Measurements from ENCODE around the gene RSPH6A.

RSPH6A gene

DNA sequence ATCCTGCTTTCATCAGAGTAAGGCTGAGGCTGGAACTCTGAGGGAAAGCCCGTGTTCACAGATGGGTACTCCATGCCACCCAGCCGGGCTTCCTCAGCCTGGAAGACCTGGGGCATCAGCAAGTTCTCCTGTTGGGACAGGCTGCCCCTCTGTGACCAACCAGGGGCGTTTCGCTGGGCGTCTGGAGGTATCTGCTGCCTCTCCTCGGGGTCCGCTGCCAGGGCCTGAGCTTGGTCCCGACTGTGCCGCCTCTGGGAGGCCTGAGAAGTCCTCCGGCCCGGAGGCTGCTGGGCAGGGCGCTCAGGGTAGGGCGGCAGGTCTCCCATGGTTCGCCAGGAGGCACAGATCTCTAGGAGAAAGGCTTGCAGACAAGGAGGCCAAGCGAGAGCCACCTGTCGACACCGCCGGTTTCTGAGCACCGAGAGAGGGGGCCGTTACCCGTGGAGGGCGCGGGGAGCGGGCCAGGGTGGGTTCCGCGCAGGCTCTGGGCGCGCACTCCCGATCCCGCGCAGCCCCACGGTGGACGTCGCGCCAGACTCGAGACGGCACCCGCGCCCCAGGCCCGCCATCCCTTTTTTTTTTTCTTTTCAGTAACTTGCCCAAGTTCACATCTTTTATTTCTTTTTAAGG, at the start of gene RSPH6A:
RSPH6A (minus strand) TSS at position 458 of the 630 bp plus-strand sequence; CDS start at position 326, 132 bp downstream.
- peak; percentile 4 for DNase-seq

DNA sequence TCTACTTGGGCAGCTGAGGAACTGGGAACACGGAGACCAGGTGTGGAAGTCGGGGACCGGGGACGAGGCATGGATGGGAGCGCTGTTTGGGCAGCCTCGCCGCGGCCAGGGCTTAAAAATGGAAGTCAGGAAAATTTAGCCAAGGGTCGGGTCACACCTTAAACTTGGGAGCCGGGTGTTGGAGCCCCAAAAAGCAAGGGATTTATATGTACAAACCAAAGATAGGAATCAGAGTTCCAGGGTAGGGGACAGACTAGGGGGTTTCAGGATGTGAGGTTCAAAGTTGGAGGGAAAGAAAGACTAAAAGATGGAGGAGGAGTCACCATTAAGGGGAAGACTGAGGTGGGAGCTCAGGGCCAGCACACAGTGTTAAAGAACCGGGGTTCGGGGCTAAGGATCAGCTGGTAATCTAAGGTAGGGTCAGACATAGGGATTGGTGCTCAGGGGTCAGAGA, 49.5 kb upstream of the RSPH6A start:
- no peak for DNase-seq

DNA sequence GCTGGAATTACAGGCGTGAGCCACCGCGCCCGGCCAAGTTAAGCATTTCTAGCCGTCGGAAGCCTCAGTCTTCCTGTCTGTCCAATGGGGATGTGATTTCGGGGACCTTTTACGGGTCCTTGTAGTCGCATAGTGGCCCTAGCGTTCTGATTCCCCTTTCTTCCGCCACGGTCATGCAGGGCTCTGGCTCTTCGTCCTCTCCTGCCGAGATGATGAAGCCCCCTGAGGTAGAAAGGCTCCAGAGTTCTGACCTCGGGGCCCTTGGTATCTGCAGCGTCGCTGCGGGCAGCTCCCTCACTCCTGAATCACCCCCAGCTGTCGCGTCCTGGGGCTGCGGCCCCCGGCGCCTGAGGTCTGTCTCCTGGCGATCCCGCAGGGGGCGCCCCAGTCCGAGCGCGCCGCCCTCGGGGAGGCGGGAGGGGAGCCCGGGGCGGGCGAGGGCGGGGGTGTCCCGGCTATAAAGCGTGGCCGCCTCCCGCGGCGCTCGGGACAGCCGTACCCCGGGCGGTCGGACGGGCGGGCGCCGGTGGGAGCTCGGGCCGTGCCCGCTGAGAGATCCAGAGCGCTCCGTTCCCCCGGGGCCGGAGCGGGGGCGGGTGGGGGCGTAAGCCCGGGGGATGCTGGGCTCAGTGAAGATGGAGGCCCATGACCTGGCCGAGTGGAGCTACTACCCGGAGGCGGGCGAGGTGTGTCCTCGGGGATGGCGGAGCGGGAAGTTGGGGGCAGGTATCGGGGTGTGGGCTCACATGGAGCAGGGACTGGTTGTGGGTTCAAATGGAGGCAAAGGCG, 48.9 kb upstream of the RSPH6A start, which contains the start of gene FOXA3:
FOXA3 (plus strand) TSS at position 487 of the 789 bp plus-strand sequence; CDS start at position 618, 131 bp downstream.
- peak; percentile 16 for DNase-seq

DNA sequence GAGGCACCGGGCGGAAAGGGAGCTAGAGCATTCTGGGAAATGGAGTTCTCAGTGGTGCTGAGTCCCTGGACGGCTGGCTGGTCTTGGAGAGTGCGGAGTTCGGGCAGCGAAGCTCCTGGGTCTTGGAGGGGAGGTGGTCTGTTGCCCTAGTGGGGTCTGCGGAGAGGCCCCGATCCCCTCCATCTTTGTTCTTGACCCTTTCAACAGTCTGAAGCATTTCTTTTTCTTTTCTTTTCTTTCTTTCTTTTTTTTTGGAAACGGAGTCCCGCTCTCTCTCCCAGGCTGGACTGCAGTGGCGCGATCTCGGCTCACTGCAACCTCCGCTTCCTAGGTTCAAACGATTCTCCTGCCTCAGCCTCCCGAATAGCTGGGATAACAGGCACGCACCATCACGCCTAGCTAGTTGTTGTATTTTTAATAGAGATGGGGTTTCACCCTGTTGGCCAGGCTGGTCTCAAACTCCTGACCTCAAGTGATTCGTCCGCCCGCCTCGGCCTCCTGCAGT, 48.3 kb upstream of the RSPH6A start:
- DNase-seq: no peak

DNA sequence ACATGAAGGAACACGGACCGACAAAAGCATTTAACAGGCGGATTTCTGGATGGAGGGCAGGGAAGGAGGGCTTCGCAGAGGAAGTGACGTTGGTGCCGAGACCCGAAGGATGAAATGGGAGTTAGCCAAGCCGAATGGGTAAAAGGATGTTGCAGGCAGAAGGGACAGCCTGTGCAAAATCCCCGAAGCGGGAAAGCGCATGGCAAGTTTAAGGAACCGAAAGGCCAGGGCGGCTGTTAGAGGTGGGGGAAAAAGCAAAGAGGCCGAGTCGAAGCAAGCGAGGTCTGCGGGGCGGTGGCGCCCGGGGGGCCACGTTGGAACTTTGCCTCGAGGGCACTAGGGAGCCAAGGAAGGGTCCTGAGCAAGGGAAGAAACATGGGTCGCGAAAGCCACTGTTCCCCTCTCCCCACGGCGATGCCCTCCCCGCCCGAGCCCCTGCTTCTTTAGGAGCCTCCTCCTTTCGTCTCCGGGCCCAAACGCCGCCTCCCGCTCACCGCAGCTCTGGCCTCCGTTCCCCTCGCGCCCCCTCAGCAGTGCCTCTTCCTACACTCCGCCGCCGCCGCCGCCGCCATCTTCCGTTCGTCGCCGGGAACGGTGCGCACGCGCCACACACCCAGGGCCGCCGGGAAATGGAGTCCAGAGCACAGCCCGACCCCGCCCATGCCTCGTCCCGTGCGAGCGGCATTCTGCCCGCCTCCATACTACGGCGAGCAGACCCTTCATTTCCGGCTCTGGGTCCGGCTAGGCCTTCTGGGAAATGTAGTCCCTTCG, 47.6 kb upstream of the RSPH6A start, which contains the start of gene SYMPK:
SYMPK (minus strand) TSS at position 584 of the 771 bp plus-strand sequence. CDS start 8,652 bp downstream, outside the sequence.
- DNase-seq: peak; percentile 96

GRCh38 chr19:45862271-45862563, 47.1 kb upstream of the RSPH6A start:
- no peak for DNase-seq

DNA sequence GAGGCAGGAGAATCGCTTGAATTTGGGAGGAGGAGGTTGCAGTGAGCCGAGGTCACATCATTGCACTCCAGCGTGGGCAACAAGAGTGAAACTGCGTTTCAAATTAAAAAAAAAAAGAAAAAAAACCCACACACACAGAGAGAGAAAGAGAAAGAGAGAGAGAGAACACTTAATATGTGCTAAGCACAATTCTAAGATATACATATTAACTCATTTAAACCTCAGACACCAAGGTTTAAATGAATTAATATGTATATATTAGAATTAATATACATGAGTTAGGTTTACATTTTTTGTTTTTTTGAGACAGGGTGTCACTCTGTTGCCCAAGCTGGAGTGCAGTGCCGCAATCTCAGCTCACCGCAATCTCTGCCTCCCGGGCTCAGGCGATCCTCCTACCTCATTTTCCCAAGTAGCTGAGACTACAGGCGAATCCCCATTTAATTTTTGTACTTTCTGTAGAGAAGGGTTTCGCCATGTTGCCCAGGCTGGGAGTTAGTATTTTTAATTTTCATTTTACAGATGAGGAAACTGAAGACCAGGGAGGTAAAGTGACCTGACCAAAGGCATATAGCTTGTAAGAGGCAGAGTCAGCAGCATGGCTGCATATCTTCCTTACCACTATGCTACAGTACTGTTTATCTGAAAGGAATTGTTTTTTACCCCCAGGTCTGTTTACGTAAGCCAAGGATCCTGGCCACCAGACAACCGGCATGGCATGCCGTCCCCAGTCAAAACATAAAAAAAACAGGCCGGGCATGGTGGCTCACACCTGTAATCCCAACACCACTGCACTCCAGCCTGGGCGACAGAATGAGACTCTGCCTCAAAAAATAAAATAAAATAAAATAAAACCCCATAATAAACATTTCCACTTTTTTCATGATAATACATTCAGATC, 45.5 kb upstream of the RSPH6A start:
- DNase-seq: no peak

DNA sequence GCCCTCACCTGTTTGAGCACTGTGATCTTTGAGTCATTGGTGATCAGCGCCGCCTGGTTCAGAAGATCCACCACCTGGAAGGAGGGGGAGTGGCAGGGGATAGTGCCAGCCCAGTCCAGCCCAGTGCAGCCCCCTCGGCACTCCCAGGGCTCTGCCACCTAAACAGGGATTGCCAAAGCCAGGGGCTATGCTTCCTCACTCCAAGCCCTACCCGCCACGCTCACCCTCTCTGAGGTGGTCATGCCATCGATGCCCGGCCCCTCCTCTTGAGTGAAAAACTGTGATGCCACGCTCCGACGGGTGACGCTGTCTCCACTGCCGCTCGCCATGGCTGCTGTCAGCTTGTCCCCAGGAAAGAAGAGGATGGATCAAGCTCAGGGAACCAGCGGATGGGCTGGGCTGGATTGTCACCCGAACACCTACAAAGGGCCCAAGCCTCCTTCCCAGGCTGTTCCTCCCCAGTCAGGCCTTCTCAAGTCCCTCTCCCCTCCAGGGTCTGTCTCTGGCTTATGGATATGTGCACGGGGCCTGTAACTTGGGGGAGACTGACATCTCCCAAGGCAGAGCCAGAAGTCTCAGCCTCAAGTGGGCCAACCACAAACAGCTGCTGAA, 39.2 kb upstream of the RSPH6A start:
- no peak for DNase-seq

- DNase-seq: peak; percentile 14
Observed at GRCh38 chr19:45852983-45853382, 37.9 kb upstream of the RSPH6A start.

DNA sequence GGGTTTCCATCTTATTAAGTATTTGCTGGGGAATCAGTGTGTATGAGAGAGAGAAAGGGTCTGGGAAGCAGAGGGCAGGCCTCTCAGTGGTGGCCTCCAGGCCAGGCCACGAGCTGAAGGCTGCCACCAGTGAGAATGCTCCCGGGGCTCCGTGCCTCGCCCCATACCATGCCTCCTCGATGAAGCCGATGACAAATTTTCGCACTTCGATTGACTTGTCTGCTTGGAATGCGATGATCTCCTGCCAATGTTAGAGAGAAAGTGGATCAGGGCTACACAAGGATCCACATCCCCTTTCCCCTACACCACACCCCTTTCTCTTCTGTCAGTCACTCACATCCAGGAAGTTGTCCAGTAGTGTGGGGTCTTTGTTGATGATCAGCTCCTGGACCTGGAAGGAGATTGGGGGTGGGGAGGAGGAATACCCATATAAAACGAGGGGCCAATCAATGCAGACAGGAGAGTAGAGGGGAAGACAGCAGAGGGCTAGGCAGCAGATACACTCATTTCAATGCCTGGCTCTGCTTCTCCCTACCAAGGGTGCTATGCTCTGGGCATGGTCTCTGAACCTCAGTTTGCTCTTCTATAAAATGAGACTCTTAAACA, 37.1 kb upstream of the RSPH6A start:
- DNase-seq: no peak

- no peak for DNase-seq
Observed at GRCh38 chr19:45848922-45849321, 33.8 kb upstream of the RSPH6A start.

DNA sequence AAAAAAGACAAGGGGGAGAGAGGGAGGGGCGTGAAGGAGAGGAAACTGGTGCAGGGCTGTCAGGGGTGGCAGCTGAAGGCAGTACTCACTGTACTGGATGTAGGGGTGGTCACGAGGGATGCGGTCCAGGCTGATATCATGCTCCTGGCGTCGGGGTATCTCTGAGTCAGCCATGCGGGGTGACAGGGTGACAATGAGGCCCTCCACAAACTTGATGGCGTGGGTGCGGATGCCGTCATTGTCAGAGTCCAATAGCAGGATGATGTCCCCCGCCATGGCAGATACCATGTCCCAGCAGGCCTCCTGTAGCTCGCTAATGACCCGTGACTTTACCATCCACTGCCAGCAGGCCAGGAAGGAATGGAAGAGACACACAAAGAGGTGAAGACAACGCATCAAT, 32.6 kb upstream of the RSPH6A start:
- peak; percentile 1 for DNase-seq

- DNase-seq: no peak
Observed at GRCh38 chr19:45842198-45842597, 27.1 kb upstream of the RSPH6A start.

- no peak for DNase-seq
Observed at GRCh38 chr19:45834970-45835369, 19.9 kb upstream of the RSPH6A start.

DNA sequence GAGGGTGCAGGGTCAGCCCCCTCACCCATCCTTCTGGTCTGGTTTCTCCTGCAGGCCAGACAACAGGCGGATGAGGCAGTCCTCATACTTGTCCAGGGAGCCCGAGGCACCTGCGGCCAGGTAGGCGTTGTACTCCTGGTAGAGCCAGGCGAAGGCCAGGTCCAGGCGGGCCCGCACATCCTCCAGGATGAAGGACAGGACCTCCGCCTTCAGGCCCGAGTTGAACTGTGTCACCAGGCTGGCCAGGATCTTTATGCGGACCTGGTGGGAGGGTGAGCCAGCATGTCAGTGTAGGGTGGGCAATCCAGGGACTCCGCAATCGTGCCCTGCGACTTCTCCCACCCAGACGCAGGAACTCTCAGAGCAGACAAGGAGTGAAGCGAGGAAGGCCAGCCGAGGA, 13.8 kb upstream of the RSPH6A start:
- DNase-seq: no peak

- DNase-seq: no peak
Observed at GRCh38 chr19:45828523-45828922, 13.4 kb upstream of the RSPH6A start.

DNA sequence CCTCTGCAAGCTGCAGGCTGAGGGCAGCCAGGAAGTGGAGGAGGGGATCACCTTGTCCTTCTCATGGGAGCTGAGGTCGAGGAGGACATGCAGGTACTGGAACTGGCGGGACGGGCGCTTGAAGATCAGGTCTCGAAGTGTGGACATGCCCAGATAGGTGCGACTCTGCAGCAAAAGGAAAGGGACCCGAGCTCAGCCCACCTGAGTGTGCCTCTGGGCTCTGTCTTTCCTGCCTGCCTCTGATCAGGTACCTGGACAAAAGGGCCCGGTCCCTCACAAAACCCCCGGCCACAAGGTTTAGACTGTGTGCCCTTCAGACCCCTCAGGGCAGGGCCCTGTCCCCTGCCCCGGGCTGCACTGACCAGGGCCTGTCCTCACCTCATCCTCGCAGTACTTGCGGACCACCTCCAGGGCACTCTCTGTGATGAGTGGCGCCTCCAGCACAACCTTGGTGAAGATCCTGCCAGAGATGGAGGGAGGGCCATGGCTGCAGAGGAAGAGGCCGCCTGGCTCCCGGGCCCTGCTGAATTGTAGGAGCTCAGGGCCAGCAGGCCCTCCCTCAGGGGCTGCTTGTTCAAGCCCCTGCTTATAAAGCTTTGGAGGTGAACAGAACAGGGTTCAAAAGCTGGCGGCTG, 12.5 kb upstream of the RSPH6A start:
- DNase-seq: no peak

- no peak for DNase-seq
Observed at GRCh38 chr19:45826934-45827333, 11.8 kb upstream of the RSPH6A start.

DNA sequence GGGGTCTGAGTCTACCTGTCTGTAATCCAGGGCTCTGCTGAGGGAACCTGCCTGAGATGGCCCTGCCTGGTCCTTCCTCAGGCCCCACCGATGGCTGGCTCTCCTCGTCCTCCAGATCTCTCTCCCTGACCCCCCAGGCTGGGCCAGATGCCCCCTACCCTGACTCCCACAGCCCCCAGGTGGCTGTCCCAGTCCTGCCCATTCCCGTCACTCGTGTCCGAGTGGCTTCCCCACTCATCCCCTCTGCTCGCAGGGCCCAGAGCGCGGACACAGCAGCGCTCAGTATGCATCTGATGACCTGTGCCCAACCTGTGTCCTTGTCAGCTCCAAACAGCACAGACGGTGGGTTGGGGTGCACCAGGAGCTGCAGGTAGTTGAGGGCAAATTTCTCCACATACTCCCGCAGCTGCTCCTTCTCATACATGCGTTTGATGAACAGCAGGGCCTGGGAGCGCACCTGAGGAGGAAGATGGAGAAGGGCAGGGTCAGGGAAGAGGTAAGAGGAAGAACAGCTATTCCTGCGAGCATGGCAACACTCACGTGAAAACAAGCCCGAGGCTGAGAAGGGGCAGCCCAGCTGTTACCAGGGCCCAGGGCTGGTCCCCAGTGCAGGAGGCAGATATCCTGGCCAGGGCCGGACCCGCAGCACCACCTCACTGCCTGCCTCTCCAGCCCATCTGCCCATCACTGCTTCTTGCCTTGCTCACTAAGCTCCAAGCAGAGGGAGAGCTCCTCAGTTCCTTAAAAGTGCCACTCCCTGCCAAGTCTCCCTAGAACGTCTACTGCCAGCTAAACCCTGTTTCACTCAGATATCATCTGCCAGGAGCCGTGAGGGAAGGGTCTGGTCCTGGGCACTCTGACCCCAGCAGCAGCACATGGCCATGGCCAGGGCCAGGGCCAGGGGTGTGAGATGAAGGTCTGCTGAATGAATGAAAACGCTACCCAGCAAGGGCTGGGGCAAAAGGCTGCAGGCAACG, 11.1 kb upstream of the RSPH6A start:
- DNase-seq: no peak

GRCh38 chr19:45825263-45825605, 10.1 kb upstream of the RSPH6A start:
- no peak for DNase-seq
